ENCODE results near the gene CDK5RAP1.

Gene CDK5RAP1

DNA sequence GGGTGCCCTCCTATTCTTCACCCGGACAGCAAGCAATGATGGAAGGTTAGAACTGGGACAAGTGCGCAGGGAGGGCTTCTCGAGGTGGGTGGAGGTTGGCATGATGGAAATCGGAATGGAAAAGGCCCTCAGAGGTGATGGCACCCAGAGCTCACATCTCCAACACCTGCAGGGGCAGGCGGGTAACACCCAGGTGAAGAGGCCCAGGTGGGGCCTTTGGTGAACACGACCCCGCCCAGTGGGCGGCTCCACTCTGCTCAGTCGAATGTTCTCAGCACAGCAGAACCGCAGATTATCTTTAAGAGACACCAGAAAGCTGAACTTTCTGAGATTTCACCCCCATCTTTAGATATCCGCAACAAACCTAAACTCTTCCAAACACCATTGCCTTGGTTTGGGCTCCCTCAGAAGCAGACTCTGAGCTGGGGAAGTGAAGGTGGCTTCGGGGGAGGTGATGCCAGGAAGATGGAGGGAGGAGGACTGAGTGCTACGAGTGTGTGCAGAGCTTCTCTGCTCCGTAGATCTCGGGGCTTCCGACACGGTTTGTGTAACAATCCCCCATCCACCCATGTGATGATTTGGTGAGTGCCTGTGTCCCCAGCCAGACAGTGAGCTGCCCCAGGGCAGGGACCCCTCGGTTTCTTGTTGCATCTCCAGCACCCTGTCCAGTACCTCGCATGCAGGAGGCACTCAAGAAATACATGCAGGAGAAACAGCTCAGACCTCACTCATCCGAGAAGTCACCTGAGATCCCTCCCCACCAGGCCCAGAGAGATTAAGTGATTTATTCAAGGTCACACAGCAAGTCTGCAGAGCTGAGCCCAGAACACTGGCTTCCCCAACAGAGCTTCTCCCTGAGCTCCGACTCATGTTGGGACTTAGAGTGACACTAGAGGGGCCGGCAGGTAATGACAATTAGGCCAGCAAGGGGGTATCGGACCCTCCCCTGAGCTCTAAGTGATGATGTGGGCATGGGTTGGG lies 72.9 kb downstream of the CDK5RAP1 start:
- no peak for DNase-seq

DNA sequence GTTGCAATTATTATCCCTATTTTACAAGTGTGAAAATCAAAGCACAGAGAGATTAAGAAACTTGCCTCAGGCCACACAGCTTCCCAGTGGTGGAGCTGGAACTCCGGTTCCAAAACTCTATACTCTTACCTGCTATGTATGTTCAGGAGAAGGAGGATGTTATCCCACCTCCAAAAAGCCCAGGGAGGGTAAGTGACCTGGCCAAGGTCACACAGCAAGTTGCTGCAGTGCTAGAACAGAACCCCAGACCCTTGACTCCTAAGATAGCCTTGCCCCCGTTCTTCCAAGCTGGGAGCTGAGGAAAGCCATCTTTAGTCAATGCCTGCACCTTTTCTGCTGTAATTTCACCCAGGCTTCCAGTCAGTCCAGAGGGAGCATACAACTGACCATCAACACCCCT lies 76.0 kb downstream of the CDK5RAP1 start:
- DNase-seq: no peak

DNA sequence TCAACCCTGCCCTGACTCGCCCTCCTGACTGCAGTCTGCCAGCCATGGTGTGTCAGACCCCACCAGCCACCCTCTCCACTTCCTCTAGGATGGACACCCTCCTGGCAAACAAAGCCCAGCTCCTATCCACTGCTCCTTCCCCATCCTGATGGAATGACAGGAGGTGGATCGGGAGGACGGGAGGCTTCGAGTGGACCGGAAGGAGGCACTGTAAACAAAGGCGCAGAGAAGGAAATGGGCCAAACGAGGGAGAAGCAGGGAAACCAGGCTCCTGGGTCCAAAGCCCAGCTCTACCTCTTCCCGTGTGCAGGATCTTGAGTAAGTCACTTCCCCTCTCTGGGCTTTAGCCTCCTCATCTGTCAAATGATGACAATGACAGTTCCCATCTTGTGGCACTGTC lies 78.1 kb downstream of the CDK5RAP1 start:
- no peak for DNase-seq

DNA sequence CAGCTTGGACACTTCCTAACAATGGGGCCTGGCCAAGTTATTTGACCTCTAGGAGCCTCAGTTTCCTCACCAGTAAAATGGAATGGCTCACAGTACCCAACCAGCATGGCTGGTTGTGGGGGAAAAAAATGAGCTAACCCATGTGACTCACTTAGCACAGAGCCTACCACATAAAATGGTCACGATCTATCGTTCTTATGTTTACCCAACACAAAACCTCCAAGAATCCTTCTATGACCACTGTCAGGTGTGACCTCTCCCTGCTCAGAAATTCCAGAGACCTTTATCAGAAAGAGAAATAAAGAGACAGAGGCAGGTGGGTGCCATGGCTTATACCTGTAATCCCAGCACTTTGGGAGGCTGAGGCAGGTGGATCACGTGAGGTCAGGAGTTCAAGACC lies 78.9 kb downstream of the CDK5RAP1 start:
- no peak for DNase-seq

- no peak for DNase-seq
Measured at GRCh38 chr20:33320006-33320405, 81.3 kb downstream of the CDK5RAP1 start.

GRCh38 chr20:33318096-33318429 lies 83.3 kb downstream of the CDK5RAP1 start:
- no peak for DNase-seq

DNA sequence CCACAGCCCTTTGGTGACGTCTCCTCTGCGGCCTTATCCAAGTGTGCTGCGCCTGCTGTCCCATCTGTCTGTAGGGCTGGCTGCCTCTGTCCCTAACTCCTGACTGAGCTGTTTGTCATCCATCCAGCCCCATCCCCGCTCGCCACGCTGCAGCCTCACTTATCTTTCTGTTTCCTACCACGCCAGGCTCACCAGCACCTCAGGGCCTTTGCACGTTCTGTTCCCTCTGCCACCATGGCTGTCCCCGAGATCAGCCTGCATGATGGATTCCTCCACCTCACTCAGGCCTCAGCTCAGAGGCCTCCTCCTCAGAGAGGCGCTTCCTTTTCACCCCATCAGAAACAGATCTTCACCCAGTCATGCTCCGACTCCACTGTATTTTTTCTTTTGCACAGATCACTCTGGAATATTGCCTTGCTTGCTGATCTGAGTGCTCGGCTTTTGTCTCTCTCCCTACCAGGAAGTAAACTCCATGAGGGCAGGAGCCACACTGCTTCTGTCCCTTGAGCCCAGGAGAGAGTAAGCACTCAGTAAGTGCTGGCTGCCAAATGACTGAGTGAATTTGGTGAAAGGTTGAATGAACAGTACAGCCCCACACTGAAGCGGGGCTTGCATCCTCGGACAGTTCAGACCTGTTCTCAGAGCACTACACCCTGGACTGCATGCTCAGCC lies 83.8 kb downstream of the CDK5RAP1 start:
- no peak for DNase-seq

- DNase-seq: no peak
Measured at GRCh38 chr20:33316958-33317357, 84.4 kb downstream of the CDK5RAP1 start.

DNA sequence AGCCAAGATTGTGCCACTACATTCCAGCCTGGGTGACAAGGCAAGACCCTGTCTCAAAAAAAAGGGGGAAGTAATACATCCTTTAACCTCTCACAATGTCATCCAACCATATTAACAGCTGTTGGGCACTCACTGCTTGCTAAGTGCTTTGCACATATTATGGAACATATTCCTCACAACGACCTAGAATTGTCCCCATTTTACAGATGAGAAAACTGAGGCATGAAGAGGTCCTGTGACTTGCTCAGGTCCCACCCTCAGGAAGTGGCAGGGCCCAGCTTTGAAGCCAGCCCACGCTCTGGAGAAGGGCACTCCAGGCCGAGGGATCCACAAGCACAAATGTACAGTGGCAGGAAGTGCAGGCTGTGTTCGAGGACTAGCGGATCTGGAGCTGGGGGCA lies 85.0 kb downstream of the CDK5RAP1 start:
- DNase-seq: no peak

- no peak for DNase-seq
Measured at GRCh38 chr20:33313686-33314314, 87.5 kb downstream of the CDK5RAP1 start.

DNA sequence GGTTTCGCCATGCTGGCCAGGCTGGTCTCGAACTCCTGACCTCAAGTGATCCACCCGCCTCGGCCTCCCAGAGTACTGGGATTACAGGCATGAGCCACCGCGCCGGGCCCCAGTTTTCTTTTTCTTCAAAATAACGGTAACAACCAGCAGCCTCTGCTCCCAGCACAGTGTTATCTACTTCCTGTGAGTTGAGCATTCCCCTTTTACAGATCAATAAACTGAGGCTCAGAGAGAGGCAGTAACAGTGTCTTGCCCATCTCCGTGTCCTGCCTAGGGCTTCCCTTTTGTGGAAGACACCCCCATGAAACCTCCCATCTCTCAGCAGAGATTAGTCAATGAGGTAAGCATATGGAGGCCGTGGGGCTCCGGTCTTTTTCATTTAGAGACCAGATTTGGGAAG lies 88.7 kb downstream of the CDK5RAP1 start:
- no peak for DNase-seq

GRCh38 chr20:33311996-33312395 lies 89.3 kb downstream of the CDK5RAP1 start:
- no peak for DNase-seq

GRCh38 chr20:33311011-33311410 lies 90.3 kb downstream of the CDK5RAP1 start:
- DNase-seq: no peak

GRCh38 chr20:33310327-33310899 lies 90.9 kb downstream of the CDK5RAP1 start:
- no peak for DNase-seq

DNA sequence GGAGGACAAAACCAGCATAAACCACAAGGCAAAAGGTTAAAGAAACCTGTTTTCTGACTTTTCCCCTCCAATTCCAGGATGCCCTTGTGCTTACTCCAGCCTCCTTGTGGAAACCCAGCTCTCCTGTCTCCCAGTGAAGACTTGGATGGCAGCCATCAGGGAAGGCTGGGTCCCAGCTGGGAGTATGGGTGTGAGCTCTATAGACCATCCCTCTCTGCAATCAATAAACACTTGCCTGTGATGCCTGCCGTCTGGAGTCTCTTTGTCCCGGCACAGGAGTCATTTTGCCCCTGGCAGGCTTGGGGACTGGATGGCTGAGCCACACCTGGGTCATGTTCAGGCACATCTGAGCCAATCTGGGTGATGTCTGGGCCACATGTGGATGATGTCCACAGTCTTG lies 91.7 kb downstream of the CDK5RAP1 start:
- no peak for DNase-seq
